HG02973 (cell line): ENCODE results near the gene TNFRSF11A.

Experiments used
- ATAC-seq: cut with Tn5 transposase; IDR thresholded peaks from one replicate; pipeline ENCODE4 v1.9.1; 2021; ENCODE audit warnings: moderate library complexity; ENCODE audit not compliant: unreplicated experiment

Gene TNFRSF11A

GRCh38 chr18:62324181-62324828, 805 bp upstream of the TNFRSF11A start:
- no peak for ATAC-seq

GRCh38 chr18:62325806-62326645, 916 bp downstream of the TNFRSF11A start:
- no peak for ATAC-seq

- no peak for ATAC-seq
These were observed 1.7 kb downstream of the TNFRSF11A start for GRCh38 chr18:62326646-62327348.

- no peak for ATAC-seq
These were observed 2.9 kb downstream of the TNFRSF11A start for GRCh38 chr18:62327977-62328376.

- no peak for ATAC-seq
These were observed 3.7 kb downstream of the TNFRSF11A start for GRCh38 chr18:62328586-62329525.

DNA sequence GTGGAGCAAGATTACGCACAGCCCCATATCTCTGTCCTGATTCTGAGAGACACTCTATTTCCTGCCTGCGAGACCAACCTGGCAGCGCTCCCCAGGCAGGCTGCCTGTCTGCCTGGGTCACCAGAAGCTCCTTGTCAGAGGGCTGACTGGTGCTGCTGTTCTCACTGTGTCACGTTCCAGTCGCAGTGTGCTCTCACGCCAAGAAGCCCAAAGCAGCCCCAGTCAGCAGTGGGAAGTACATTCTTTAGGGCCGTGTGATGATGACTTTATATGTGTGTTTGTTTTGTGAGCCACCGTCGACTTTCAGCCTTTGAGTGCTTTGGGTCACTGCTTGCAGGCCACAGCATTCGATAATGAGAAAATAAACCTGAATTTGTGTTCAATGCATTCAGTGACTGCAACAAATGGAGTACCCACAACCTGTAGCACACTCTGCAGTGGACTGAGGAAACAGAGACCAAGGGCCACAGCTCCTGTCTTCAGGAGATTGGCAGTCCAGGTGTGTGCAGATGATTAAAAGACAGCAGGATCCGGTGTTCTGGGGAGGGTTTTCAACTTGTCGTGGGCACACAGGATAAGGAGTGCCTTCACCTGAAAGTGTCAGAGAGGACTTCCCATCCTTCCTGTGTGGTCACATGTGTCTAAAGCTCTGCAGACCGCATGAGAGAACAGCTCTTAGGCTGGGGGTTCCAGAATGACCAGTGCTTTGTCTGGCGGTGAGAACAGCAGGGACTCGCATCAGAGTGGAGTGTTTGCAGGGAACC, 4.8 kb downstream of the TNFRSF11A start:
- ATAC-seq, result no peak

- ATAC-seq, result no peak
These were observed 5.5 kb downstream of the TNFRSF11A start for GRCh38 chr18:62330650-62331049.

- no peak for ATAC-seq
These were observed 6.7 kb downstream of the TNFRSF11A start for GRCh38 chr18:62331581-62332356.

- ATAC-seq, result no peak
These were observed 7.3 kb downstream of the TNFRSF11A start for GRCh38 chr18:62332431-62332830.

DNA sequence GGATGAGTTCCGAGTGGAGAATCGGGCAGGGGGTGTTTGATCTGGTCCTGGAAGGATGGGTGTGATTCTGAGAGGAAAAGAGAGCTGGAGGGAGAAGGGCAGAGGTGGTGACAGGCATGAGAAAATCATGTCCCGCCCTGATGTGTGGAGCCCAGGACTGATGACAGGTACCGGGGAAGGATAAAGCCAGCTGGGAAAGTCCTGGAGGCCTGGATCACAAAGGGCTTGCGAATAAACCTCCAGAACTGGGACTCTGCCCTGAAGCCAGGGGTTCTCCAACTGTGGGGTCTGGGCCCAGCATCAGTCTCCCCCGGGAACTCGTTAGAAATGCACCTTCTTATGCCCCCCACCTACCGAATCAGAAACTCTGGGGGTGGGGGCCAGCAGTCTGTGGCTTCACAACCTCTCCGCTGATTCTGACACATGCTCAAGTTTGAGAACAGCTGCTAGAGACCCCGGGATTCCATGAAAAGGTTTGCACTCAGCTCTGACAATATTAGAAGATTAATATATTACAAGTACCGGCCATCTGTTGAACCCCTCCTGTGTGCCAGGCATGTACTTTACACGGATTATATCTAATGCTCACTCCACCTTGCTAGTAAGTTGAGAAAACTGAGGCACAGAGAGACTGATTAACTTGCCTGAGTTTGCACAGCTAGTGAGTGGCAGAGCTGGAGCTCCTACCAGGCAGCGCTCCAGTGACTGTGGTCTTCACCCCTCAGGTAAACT, 8.0 kb downstream of the TNFRSF11A start:
- no peak for ATAC-seq

GRCh38 chr18:62334120-62334519, 9.0 kb downstream of the TNFRSF11A start:
- ATAC-seq, result no peak

- ATAC-seq, result no peak
These were observed 10.4 kb downstream of the TNFRSF11A start for GRCh38 chr18:62335494-62335893.

GRCh38 chr18:62336618-62337017, 11.5 kb downstream of the TNFRSF11A start:
- no peak for ATAC-seq

DNA sequence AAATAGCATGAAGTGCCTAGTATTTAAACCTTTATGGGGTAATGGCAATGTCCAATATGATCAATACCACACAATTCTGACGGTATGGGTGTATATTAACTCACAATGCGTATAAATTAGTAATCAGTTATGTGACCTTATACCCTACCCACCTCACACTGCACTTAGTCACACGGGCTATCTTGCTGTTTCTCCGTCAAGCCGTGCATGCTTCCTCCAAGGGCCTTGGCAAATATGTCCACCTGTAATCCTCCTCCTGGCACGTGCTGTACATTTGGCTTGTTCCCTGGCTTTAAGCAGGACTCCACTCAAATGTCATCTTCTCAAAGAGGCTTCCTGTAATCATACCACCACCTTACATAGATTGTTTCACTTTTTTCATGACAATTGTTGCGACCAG, 12.2 kb downstream of the TNFRSF11A start:
- no peak for ATAC-seq

GRCh38 chr18:62338446-62339105, 13.5 kb downstream of the TNFRSF11A start:
- ATAC-seq, result no peak

GRCh38 chr18:62339106-62339988, 14.2 kb downstream of the TNFRSF11A start:
- no peak for ATAC-seq

GRCh38 chr18:62340996-62341395, 15.9 kb downstream of the TNFRSF11A start:
- no peak for ATAC-seq
